PFSK-1 (cell line): ENCODE results near the gene SLC12A8.

Source experiments
- POLR2AphosphoS5 ChIP-seq: IDR thresholded peaks from 2 replicates; pipeline ENCODE4 v1.6.1; 2012; ENCODE audit warnings: low read depth, mild to moderate bottlenecking, control low read depth, low read length, moderate library complexity
- SIN3A ChIP-seq: IDR thresholded peaks from 2 replicates; pipeline ENCODE4 v1.6.1; 2012; ENCODE audit warnings: mild to moderate bottlenecking, low read length, moderate library complexity, borderline replicate concordance; ENCODE audit not compliant: insufficient read depth
- TAF1 ChIP-seq: IDR thresholded peaks from 2 replicates; pipeline ENCODE4 v1.6.1; 2012; ENCODE audit warnings: low read length, control low read depth, borderline replicate concordance; ENCODE audit not compliant: insufficient read depth
- TF ChIP-seq, protein P1 (sequence below), 2 experiments: IDR thresholded peaks; 2 replicates each; pipeline versions ENCODE4 v1.6.1 to v1.8.0; 2011 to 2012; ENCODE audit warnings: low read depth in 2 of 2, low read length in 2 of 2, control low read depth in 1 of 2, inconsistent platforms in 1 of 2, mild to moderate bottlenecking in 1 of 2, moderate library complexity in 1 of 2; ENCODE audit not compliant: insufficient read depth in 1 of 2

DNA sequence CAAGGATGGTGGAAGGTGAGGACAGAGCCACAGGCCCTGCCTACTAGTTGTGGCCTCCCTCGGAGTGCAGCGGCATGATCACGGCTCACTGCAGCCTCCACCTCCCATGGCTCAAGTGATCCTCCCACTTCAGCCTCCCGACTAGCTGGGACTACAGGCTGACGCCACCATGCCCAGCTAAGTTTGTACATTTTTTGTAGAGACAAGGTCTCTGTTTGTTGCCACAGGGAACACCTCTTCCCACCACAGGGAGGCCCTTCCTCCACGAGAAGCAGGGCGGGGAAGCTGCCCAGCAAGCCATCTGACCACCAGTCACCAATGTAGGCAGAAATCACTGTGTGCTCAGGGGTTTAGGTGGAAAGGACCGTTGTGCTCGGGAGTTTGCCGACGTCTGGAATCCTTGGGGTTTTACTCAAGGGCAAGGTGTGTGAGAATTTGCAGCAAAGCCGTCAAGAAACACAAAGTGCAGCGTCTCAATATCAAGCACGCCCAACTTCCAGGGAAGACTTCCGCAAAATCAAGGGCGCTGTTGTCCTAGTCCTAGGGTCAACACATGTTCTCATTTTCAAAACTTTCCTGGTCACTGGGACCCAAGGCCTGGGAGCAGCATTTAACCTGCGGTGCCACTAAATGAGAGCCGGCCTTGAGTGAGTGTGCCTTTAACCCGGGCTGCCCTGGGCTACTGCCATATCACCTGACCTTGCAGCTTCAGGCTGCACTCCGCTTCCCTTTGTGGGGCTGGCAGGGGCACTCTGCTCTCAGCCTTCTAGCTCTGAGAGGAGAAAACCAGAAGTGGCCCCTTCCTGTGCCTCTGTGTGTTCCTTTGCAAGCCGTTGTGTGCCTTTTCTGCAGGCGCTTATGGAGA is 65.7 kb downstream of the SLC12A8 start:
- no peak for TF ChIP-seq POLR2AphosphoS5
- no peak for TF ChIP-seq TAF1
- TF ChIP-seq, protein P1, sequence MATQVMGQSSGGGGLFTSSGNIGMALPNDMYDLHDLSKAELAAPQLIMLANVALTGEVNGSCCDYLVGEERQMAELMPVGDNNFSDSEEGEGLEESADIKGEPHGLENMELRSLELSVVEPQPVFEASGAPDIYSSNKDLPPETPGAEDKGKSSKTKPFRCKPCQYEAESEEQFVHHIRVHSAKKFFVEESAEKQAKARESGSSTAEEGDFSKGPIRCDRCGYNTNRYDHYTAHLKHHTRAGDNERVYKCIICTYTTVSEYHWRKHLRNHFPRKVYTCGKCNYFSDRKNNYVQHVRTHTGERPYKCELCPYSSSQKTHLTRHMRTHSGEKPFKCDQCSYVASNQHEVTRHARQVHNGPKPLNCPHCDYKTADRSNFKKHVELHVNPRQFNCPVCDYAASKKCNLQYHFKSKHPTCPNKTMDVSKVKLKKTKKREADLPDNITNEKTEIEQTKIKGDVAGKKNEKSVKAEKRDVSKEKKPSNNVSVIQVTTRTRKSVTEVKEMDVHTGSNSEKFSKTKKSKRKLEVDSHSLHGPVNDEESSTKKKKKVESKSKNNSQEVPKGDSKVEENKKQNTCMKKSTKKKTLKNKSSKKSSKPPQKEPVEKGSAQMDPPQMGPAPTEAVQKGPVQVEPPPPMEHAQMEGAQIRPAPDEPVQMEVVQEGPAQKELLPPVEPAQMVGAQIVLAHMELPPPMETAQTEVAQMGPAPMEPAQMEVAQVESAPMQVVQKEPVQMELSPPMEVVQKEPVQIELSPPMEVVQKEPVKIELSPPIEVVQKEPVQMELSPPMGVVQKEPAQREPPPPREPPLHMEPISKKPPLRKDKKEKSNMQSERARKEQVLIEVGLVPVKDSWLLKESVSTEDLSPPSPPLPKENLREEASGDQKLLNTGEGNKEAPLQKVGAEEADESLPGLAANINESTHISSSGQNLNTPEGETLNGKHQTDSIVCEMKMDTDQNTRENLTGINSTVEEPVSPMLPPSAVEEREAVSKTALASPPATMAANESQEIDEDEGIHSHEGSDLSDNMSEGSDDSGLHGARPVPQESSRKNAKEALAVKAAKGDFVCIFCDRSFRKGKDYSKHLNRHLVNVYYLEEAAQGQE (IDR thresholded peaks at IDR 0.05; ENCODE audit: insufficient read depth in 1 of 2, low read depth in 2 of 2, low read length in 2 of 2) = no peak
- TF ChIP-seq SIN3A = no peak
